ENCODE data around the gene PCDH10. TPM values are rescaled to one million over a fixed set of nuclear protein-coding genes. Genes with fewer than 3 reads are reported as not detected.

PCDH10 gene
- total and polyA plus RNA-seq, 2 of the 8 experiments (the other 6 are each of a cell fraction or from before 2014, with no cell fraction given): 2.2 to 10.0 TPM

DNA sequence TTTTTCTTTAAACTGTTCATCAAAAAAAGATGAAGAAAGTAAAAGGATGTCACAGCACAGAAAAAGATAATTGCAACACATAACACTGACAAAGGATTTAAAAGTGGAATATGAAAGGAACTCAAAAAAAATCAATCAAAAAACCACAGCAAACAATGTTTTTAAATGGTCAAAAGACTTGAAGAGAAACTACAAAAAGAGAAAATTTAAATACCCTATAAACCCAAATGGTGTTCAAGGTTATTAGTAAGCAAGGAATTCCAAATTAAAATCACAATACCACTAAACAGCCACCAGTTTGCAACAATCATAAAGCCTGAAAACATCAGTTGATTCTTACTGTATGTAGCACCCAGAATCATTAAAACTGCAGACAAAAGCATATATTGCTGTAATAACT, 36.5 kb upstream of the PCDH10 start:
- H3K18ac ChIP-seq (ENCODE audit: extremely low read depth, low read length): no peak overlapping the region
- no peaks in the 10 kb centered on the region for H3K79me2 ChIP-seq (ENCODE audit: control insufficient read depth in 1 of 2, insufficient read depth in 2 of 2, low read length in 2 of 2)
- H3K4me3 ChIP-seq (ENCODE audit: extremely low read depth in 1 of 4, insufficient read depth in 2 of 4, low read depth in 3 of 4, low read length in 4 of 4): no peak overlapping the region
- ChIA-PET CTCF (ENCODE audit: partially characterized antibody) (interaction anchor here (1.0 kb wide), 1 partner anchor 36 kb away, joined by 3 read pairs; the partner anchor contains the start of gene PCDH10), POLR2A (ENCODE audit: partially characterized antibody) (no interaction called here)
- H4K91ac ChIP-seq (replicated peaks; ENCODE audit: insufficient read length, low read length): no peak overlapping the region
- no peak for TF ChIP-seq EP300 (IDR thresholded peaks at IDR 0.05; ENCODE audit: borderline replicate concordance in 1 of 2, low read depth in 2 of 2, low read length in 2 of 2)
- TF ChIP-seq, protein P1, sequence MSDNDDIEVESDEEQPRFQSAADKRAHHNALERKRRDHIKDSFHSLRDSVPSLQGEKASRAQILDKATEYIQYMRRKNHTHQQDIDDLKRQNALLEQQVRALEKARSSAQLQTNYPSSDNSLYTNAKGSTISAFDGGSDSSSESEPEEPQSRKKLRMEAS (IDR thresholded peaks at IDR 0.05): no peak
- TF ChIP-seq CHD1 (IDR thresholded peaks at IDR 0.05; ENCODE audit: low read depth, low read length): no peak
- no peak for TF ChIP-seq NANOG (IDR thresholded peaks at IDR 0.05; ENCODE audit: insufficient read depth, low read depth, low read length, poor library complexity, severe bottlenecking)
- TF ChIP-seq NRF1 (IDR thresholded peaks at IDR 0.05; ENCODE audit: low read depth, low read length): no peak
- no peak for TF ChIP-seq TEAD4 (IDR thresholded peaks at IDR 0.05; ENCODE audit: low read depth, low read length)
- TF ChIP-seq SP1 (IDR thresholded peaks at IDR 0.05; ENCODE audit: low read depth, low read length): no peak
- no peak overlapping the region for H2AK5ac ChIP-seq (ENCODE audit: low read depth, low read length)
- no peak overlapping the region for H4K8ac ChIP-seq (ENCODE audit: extremely low read depth, insufficient read depth, low read length)
- FAIRE-seq (no peak), DNase-seq (ENCODE audit: low read depth in 1 of 2, low spot score in 2 of 2) (no peak)
- no peak overlapping the region for H3K9ac ChIP-seq (replicated peaks in 1 of 4; ENCODE audit: extremely low read depth in 1 of 4, low read depth in 3 of 4, low read length in 3 of 4)
- no peak overlapping the region for H3K4me2 ChIP-seq (ENCODE audit: insufficient read depth in 1 of 2, low read depth in 2 of 2, low read length in 2 of 2)
- H3K4me1 ChIP-seq (replicated peaks in 1 of 4; ENCODE audit: control insufficient read depth in 3 of 4, insufficient read depth in 4 of 4, low read length in 3 of 4): no peaks in the 10 kb centered on the region
- H3K27ac ChIP-seq (ENCODE audit: low read depth, low read length): no peak overlapping the region
- no peak overlapping the region for H3K56ac ChIP-seq (replicated peaks; ENCODE audit: insufficient read length, low read depth, low read length)
- H3K23me2 ChIP-seq (ENCODE audit: low read depth, low read length): no peaks in the 10 kb centered on the region
- H2BK12ac ChIP-seq (ENCODE audit: low read depth, low read length): no peak overlapping the region
- no peaks in the 10 kb centered on the region for H4K20me1 ChIP-seq (replicated peaks in 1 of 2; ENCODE audit: control insufficient read depth in 1 of 2, insufficient read depth in 2 of 2, low read length in 2 of 2)
- no peak overlapping the region for H3K23ac ChIP-seq (ENCODE audit: insufficient read length)
- no peaks in the 10 kb centered on the region for H3K36me3 ChIP-seq (ENCODE audit: control insufficient read depth in 2 of 4, insufficient read depth in 4 of 4, low read length in 3 of 4)
- H2BK20ac ChIP-seq (ENCODE audit: low read length): no peak overlapping the region
- no peak overlapping the region for H2BK5ac ChIP-seq (ENCODE audit: low read depth, low read length)
- no peak overlapping the region for H3K4ac ChIP-seq (replicated peaks; ENCODE audit: insufficient read length, low read depth, low read length)
- no peak overlapping the region for H4K5ac ChIP-seq (ENCODE audit: insufficient read length, low read depth, low read length)
- no peak overlapping the region for H2BK15ac ChIP-seq (ENCODE audit: low read length)
- H3K79me1 ChIP-seq (ENCODE audit: low read depth, low read length): no peaks in the 10 kb centered on the region
- H3K9me3 ChIP-seq (ENCODE audit: insufficient read depth in 2 of 2, low read depth in 1 of 2, low read length in 1 of 2): no peaks in the 10 kb centered on the region
- H2AFZ ChIP-seq (ENCODE audit: low read length): no peak overlapping the region
- no peak overlapping the region for H3K14ac ChIP-seq (ENCODE audit: insufficient read length)
- no peaks in the 10 kb centered on the region for H3K27me3 ChIP-seq (replicated peaks in 1 of 4; ENCODE audit: control insufficient read depth in 3 of 4, extremely low read depth in 1 of 4, insufficient read depth in 3 of 4, low read length in 3 of 4)
- H2BK120ac ChIP-seq (replicated peaks; ENCODE audit: low read depth, low read length): no peak overlapping the region

Measured in H1 (cell line).